Activated naive CD8-positive, alpha-beta T cell treated with anti-CD3 and anti-CD28 coated beads, Interleukin-2, amount 10 ng/mL, durations not matched to agents 7 days and 5 days (primary cell): ENCODE measurements around the gene SYCE3. TPM values are rescaled to one million over a fixed set of nuclear protein-coding genes. Genes with fewer than 3 reads are reported as not detected.
"Not testable (repeated sequence)": the region's sequence is repeated elsewhere in the genome, so short reads cannot be mapped to it uniquely, and the experiment has no call there.

ENCODE experiments used
- ATAC-seq: fragments of 150-1000 bp; cut with Tn5 transposase; one replicate; pipeline ENCODE4 v1.10.0; 2021; ENCODE audit warnings: low read depth, moderate library complexity
- POLR2A ChIA-PET: fragments of 350-600 bp; sonication (Branson Sonifier 250); formaldehyde crosslinking; loops from one replicate; lab custom pipeline; 2021; ENCODE audit warnings: antibody characterized with exemption; lab: Charles Lee
- DNase-seq: peaks from one replicate; pipeline ENCODE4 v3.0.0; 2021
- H3K27ac Mint-ChIP-seq: one replicate; pipeline ENCODE4 v1.8.0; 2022; ENCODE audit warnings: mild to moderate bottlenecking, mixed read lengths
- H3K27me3 Mint-ChIP-seq: one replicate; pipeline ENCODE4 v1.8.0; 2022; ENCODE audit warnings: mild to moderate bottlenecking, moderate library complexity, mixed read lengths
- H3K36me3 Mint-ChIP-seq: one replicate; pipeline ENCODE4 v1.8.0; 2021; ENCODE audit warnings: mild to moderate bottlenecking, mixed read lengths
- H3K4me1 Mint-ChIP-seq: one replicate; pipeline ENCODE4 v1.8.0; 2021; ENCODE audit warnings: mixed read lengths
- H3K4me3 Mint-ChIP-seq: one replicate; pipeline ENCODE4 v1.8.0; 2022; ENCODE audit warnings: mild to moderate bottlenecking, moderate library complexity, mixed read lengths
- H3K9me3 Mint-ChIP-seq: one replicate; pipeline ENCODE4 v1.8.0; 2021; ENCODE audit warnings: mixed read lengths
- total RNA-seq, 2 experiments: library from RNA; stranded (reverse); gene quantifications; one replicate each; pipeline ENCODE4 v1.2.3, GENCODE V29; 2021

The SYCE3 gene
- total RNA-seq, 2 experiments from 2014 or later, result 0.79 to 1.1 TPM

DNA sequence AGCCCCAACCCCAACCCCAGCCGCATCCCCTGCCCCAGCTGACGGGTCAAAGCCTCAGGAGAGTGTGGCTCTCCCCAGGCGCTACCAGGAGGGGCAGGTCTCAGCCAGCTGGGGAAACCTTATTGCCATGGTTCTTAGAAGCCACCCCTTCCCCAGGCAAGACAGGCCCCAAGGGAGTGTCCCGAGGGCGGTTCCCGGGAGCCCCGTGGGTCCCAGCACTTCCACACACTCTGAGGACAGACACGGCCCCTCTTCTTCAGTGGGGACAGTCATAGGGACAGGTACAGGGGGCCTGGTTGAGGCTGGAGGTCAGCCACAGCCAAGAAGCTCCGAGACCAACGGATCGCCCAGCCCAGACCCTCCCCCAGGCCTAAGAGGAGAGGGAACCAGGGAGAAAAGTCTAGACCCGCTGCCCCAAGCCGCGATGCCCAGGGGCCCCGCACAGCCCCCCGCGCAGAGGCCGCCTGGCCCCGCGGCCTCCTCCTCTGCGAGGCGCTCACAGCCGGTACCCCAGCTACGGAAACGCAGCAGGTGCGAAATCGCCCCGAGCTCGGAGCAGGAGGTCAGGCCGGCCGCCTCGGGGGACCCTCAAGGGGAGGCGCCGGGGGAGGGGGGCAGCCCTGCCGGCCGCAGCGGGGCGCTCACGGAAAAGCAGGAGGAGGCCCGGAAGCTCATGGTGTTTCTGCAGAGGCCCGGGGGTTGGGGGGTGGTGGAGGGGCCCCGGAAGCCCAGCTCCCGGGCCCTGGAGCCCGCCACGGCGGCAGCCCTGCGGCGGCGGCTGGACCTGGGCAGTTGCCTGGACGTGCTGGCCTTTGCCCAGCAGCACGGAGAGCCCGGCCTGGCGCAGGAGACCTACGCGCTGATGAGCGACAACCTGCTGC, 14.4 kb downstream of the SYCE3 start:
- peak; percentile 36 for ATAC-seq
- POLR2A ChIA-PET, result interaction anchor here (0.6 to 9.8 kb wide), 21 partner anchors 8 to 305 kb away, joined by 3 to 300 read pairs (median 7); partner anchors contain the start of genes CHKB, CPT1B, HDAC10 and LMF2
- peak; percentile 82 for DNase-seq
- H3K4me1 Mint-ChIP-seq, result peaks cover 32% of the 10 kb centered on the region
- H3K36me3 Mint-ChIP-seq, result peaks cover 10% of the 10 kb centered on the region
- no peaks in the 10 kb centered on the region for H3K27me3 Mint-ChIP-seq
- no peaks in the 10 kb centered on the region for H3K9me3 Mint-ChIP-seq
- H3K27ac Mint-ChIP-seq, result peak overlapping the region; percentile 94
- peak overlapping the region; percentile 85 for H3K4me3 Mint-ChIP-seq

DNA sequence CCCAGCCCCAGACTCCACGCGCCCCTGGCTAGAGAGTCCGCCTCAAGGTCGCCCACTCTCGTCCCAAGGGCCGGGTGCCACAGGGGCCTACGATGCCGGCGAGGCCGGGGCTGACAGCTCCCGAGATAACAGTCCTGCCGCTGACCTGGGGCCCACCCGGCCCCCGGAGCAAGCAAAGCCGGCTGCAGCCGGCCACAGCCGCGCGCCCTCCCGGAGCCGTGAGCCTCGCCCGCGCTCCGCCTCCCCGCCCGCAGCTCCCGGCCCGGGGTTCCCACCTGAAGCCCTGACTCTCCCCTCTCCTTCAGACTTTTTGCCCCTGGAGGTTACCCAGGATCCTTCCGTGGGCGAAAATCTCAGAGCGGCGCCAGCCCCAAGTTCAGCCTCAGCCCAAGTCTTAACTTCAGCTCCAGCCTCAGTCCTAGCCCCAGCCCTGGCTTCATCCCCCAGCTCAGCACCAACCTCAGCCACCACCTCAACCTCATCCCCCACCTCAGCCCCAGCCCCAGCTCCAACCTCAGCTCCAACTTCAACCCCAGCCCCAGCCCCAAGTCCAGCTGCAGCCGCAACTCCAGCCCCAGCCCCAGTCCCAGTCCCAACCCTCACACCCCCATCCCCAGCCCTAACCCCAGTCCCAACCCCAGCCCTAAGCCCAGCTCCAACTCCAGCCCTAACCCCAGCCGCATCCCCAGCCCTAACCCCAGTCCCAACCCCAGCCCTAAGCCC, 15.3 kb downstream of the SYCE3 start:
- DNase-seq (no peak), ATAC-seq (no peak)
- POLR2A ChIA-PET, result interaction anchor here (0.8 to 9.8 kb wide), 15 partner anchors 8 to 297 kb away, joined by 3 to 300 read pairs (median 7); partner anchors contain the start of genes CHKB, CPT1B, HDAC10 and LMF2
- H3K36me3 Mint-ChIP-seq, result peaks cover 13% of the 10 kb centered on the region
- peak overlapping the region; percentile 87 for H3K4me3 Mint-ChIP-seq
- H3K9me3 Mint-ChIP-seq, result no peaks in the 10 kb centered on the region
- H3K27ac Mint-ChIP-seq, result peak overlapping the region; percentile 95
- no peaks in the 10 kb centered on the region for H3K27me3 Mint-ChIP-seq
- peaks cover 33% of the 10 kb centered on the region for H3K4me1 Mint-ChIP-seq

DNA sequence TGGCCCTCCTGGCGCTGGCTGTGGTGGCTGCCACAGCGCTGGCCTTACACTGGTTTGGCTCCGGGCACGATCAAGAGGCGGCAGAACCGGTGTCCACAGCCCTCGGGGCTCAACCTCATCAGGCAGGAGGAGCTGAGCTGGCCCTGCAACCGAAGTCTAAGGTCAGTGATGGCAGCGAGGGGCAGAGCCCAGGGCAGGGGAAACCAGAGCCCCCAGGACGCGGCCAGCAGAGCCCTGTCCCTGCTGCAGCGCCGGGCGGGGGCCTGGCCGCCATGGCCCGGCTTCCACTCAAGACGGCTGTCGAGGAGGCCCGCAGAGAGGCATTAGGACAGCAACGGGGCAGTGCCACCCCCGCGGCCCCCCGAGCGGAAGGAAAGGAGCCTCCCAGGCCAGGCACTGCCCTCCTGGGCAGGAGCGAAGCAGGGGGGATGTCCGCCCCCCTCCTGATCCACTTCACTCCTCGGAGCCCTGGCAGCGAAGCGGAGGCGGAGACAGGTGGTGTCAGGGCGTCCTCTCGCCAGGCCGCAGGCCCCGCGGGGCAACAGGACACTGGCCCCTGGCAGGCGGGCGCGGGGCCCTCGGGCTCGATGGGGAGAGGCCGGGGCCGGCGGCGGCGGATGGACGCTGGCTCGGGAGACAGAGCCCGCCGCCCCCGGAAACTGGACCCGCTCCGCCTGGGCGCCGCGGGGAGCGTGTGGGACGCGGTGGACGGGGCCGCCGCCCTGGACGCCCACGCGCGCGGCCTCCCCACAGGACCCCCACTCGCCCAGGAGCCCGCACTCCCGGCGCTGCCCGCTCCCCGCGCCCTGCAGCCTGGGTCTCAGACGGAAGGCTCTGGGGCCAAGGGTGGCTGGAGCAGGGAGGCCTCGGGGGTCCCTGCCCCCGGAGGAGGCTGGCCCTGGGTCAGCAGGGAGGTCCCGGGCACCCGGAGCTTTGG, 16.1 kb downstream of the SYCE3 start:
- DNase-seq, result no peak
- H3K36me3 Mint-ChIP-seq, result peaks cover 16% of the 10 kb centered on the region
- no peak for ATAC-seq
- POLR2A ChIA-PET, result interaction anchor here (0.7 to 9.8 kb wide), 11 partner anchors 7 to 74 kb away, joined by 3 to 300 read pairs (median 53); partner anchors contain the start of genes CHKB, LMF2, NCAPH2 and SCO2
- no peaks in the 10 kb centered on the region for H3K27me3 Mint-ChIP-seq
- no peaks in the 10 kb centered on the region for H3K9me3 Mint-ChIP-seq
- H3K4me1 Mint-ChIP-seq, result peaks cover 39% of the 10 kb centered on the region
- H3K27ac Mint-ChIP-seq, result peak overlapping the region; percentile 98
- H3K4me3 Mint-ChIP-seq, result peak overlapping the region; percentile 77

DNA sequence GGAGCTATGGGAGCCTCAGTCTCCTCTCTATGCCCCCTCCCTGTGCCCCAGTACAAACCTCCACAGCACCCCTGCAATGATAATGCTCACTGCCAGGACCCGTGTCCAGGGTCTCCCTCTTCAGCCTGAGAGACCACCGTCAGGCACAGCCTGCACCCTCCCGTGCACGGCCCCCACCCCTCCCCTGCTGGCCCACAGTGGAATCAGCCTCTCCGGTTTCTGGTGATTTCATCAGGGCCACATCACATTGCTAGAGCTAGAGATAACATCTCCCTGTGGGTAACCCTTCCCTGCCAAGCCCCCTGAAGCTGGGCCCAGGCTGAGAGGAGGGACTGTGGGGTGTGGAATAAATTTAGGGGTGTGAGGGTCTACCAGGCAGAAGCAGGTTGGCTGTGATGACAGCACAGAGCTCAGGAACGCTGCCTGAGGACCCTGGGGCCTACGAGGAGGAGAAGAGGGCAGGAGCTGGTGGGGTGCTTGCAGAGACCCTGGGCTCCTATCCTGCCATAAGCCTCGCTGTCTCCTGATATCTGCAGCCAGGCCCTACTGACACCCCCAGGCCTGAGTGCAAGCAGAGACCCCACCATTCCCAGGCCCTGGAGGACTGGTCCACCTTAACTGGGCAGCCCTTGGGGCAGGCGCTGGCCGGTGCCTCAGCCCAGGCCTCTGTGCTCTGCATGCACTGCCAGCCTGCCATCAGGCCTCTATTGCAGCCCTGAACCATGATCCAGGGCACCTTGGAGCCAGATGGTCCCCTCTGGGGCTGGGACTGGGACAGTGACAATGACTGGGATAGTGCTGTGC, 17.0 kb downstream of the SYCE3 start, which contains the start of gene KLHDC7B:
Gene KLHDC7B, plus strand, starts transcription at position 378 of the 804 bp plus-strand sequence. Its CDS starts 345 bp downstream, at position 723.
- Mint-ChIP-seq H3K27me3 (no peaks in the 10 kb centered on the region), H3K27ac (peak within 1 kb of the TSS; percentile 98), H3K36me3 (peaks cover 18% of the 10 kb centered on the region), H3K4me3 (peak within 1 kb of the TSS; percentile 77), H3K9me3 (no peaks in the 10 kb centered on the region), H3K4me1 (peaks cover 46% of the 10 kb centered on the region)
- ATAC-seq, result peak; percentile 23
- POLR2A ChIA-PET, result interaction anchor here (0.6 to 9.8 kb wide), 12 partner anchors 10 to 124 kb away, joined by 3 to 300 read pairs (median 5); partner anchors contain the start of genes ARSA, CHKB, LMF2 and NCAPH2
- DNase-seq, result peak; percentile 68

DNA sequence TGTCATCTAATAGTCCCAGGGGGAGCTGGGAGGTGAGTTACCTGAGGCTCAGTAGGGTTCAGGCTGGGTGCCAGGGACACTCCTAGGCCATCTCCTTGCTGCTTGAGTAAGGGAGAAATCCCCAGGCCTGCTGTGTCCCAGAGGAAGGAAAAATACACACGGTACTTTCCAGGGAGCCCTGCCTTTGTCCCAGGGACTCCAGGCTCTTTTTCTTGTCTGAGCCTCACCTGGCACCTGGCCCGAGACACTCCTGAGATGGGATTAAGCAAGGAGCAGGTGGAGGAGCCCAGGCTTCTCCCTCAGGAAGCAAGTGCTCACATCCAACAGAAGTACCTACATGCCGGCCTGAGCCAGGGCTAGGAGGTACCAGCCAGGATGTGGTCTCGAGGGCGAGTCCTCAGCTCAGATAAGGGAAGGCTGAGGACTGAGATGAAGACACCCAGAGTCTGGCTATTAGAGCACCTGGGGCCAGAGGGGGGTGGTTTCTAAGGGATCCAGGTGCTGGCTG, 17.9 kb downstream of the SYCE3 start:
- H3K27ac Mint-ChIP-seq, result peak overlapping the region; percentile 98
- ATAC-seq, result peak; percentile 3

DNA sequence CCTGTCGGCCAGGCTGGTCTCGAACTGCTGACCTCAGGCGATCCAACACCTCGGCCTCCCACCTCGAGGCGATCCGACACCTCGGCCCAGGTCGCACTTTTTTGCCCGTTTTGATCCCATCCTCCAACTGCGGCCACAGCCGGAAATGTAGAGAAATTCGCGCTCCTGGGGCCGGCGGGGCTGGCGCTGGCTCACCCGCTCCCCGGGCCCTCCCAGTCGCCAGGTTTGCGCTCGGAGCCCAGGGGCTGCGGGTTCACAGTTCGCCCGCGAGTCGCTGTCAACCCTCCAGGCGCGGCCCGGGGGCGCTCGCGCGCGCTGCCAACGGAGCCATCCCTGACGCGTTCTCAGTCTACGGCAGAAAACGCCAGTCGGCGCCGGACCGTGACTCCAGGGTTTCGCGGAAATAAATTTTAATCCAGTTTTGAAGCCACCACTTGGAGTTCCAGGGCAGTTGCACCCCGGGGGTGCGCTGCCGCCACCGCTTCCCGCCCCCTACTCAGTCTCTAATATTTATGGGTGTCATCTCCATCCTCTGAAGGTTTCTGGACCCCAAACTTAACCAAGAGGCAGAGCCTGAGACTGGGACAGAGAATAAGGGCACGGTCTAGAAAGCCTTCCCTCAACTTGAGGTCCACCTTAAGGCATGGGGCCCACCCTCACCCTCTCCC, 18.5 kb downstream of the SYCE3 start:
- no peaks in the 10 kb centered on the region for H3K9me3 Mint-ChIP-seq
- peaks cover 12% of the 10 kb centered on the region for H3K36me3 Mint-ChIP-seq
- H3K4me1 Mint-ChIP-seq, result peaks cover 51% of the 10 kb centered on the region
- ATAC-seq (peak; percentile 65), DNase-seq (peak; percentile 92)
- H3K27me3 Mint-ChIP-seq, result no peaks in the 10 kb centered on the region
- peak overlapping the region; percentile 98 for H3K27ac Mint-ChIP-seq
- H3K4me3 Mint-ChIP-seq, result peak overlapping the region; percentile 77
- POLR2A ChIA-PET, result interaction anchor here (0.9 to 9.8 kb wide), 8 partner anchors 8 to 229 kb away, joined by 3 to 300 read pairs (median 12); partner anchors contain the start of genes CHKB, LMF2, NCAPH2 and SCO2

More for the DNA sequence above, 17.9 kb downstream of the SYCE3 start:
- Mint-ChIP-seq H3K36me3 (peaks cover 12% of the 10 kb centered on the region), H3K4me1 (peaks cover 45% of the 10 kb centered on the region), H3K9me3 (no peaks in the 10 kb centered on the region), H3K4me3 (peak overlapping the region; percentile 77), H3K27me3 (no peaks in the 10 kb centered on the region)
- peak; percentile 59 for DNase-seq
- POLR2A ChIA-PET, result interaction anchor here (0.9 to 9.8 kb wide), 9 partner anchors 9 to 230 kb away, joined by 3 to 300 read pairs (median 11); partner anchors contain the start of genes ARSA, CHKB, LMF2 and NCAPH2

DNA sequence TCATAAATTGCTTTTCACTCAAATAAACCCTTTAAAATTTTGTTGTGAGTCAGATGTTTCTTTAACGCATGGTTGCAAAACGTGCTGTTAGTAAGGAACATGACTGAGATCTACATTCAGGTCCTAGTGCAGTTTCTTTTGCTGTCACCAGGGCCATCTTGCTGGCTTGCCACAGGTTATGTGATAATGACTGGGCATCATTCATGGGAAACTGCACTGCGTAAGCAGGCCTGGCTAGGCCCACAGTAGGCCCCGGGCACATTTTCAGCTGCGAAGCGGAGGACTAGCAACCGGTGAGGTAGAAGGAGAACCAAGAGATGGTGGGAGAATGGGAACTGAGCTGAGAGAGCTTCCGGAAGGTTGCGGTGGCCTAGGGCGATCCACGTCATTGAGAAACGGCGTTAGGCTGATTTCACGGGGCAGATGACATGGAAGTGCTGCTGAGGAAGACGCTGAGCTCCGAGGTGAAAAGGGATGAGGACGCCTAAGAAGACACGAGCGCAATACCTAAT, 20.2 kb downstream of the SYCE3 start:
- H3K36me3 Mint-ChIP-seq, result peaks cover 19% of the 10 kb centered on the region
- H3K4me1 Mint-ChIP-seq, result peaks cover 58% of the 10 kb centered on the region
- H3K27ac Mint-ChIP-seq, result peak overlapping the region; percentile 94
- H3K27me3 Mint-ChIP-seq, result no peaks in the 10 kb centered on the region
- ATAC-seq (no peak), DNase-seq (no peak)
- POLR2A ChIA-PET, result interaction anchor here (0.8 to 7.8 kb wide), 4 partner anchors 11 to 79 kb away, joined by 3 to 142 read pairs (median 68); partner anchors contain the start of genes SCO2 and TYMP
- H3K9me3 Mint-ChIP-seq, result peaks cover 2% of the 10 kb centered on the region
- peak overlapping the region; percentile 1 for H3K4me3 Mint-ChIP-seq

DNA sequence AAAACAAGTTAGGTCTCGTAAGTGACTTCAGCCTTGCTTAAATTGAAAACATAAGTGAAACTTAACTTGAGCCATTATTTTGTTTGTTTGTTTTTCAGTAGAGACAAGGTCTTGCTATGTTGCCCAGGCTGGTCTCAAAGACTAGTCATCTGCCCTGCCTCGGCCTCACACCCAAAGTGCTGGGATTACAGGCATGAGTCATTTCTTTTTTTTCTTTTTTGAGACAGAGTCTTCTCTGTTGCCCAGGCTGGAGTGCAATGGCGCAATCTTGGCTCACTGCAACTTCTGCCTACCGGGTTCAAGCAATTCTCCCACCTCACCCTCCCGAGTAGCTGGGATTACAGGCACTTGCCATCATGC, 21.1 kb downstream of the SYCE3 start:
- not testable (repeated sequence) for H3K27me3 Mint-ChIP-seq, H3K9me3 Mint-ChIP-seq, DNase-seq, ATAC-seq, H3K4me3 Mint-ChIP-seq
- H3K36me3 Mint-ChIP-seq, result peaks cover 24% of the 10 kb centered on the region
- POLR2A ChIA-PET, result interaction anchor here (3.0 to 7.8 kb wide), 6 partner anchors 9 to 79 kb away, joined by 22 to 157 read pairs (median 134); partner anchors contain the start of genes SCO2, SYCE3 and TYMP
- H3K27ac Mint-ChIP-seq, result peak overlapping the region; percentile 94
- H3K4me1 Mint-ChIP-seq, result peaks cover 61% of the 10 kb centered on the region

DNA sequence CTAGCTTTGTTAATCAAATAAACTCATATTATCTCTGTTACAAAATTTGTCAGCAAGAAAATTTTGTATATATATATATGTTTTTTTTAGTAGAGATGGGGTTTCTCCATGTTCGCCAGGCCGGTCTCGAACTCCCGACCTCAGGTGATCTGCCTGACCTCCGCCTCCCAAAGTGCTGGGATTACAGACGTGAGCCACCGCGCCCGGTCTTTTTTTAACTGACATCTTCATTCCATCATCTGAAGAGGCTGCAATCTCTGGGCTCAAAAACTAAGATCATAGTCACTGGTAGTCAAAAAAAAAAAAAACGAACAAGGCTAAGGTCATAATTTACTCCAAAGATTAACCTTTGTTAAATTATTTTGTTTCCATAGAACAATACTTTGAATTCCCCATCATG, 22.3 kb downstream of the SYCE3 start:
- H3K4me3 Mint-ChIP-seq, result peak overlapping the region; percentile 32
- peak overlapping the region; percentile 94 for H3K27ac Mint-ChIP-seq
- no peaks in the 10 kb centered on the region for H3K27me3 Mint-ChIP-seq
- DNase-seq (no peak), ATAC-seq (no peak)
- peaks cover 2% of the 10 kb centered on the region for H3K9me3 Mint-ChIP-seq
- H3K36me3 Mint-ChIP-seq, result peaks cover 24% of the 10 kb centered on the region
- POLR2A ChIA-PET, result interaction anchor here (0.6 to 7.8 kb wide), 11 partner anchors 8 to 87 kb away, joined by 4 to 157 read pairs (median 22); partner anchors contain the start of genes ARSA, CPT1B, LMF2 and NCAPH2
- peaks cover 56% of the 10 kb centered on the region for H3K4me1 Mint-ChIP-seq

DNA sequence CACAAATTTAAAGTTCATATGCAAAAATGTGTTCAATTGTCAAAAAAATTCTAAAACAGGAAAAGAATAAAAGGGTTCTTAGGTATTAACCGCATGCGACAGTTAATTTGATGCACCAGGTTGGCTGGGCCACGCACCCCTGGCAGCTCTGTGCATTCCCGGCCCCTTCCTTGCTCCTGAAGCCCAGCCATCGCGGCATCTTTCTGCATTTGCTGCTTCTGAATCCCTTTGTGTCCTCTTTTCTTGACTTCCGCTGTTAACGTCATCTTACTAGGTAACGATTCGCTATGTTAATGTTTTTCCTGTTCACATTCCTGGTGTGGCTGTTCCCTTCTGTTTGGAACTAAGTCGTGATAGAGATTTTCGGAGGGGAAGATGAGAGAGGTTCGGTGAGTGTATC, 25.0 kb downstream of the SYCE3 start:
- Mint-ChIP-seq H3K9me3 (peaks cover 2% of the 10 kb centered on the region), H3K36me3 (peaks cover 29% of the 10 kb centered on the region), H3K4me3 (peak overlapping the region; percentile 52), H3K27ac (peak overlapping the region; percentile 100), H3K27me3 (no peaks in the 10 kb centered on the region), H3K4me1 (peaks cover 62% of the 10 kb centered on the region)
- DNase-seq, result no peak
- no peak for ATAC-seq
- POLR2A ChIA-PET, result interaction anchor here (1.7 to 5.4 kb wide), 4 partner anchors 9 to 84 kb away, joined by 5 to 157 read pairs (median 140); partner anchors contain the start of genes SCO2 and TYMP
